Measurements from ENCODE around the gene SNX20. TPM values are rescaled to one million over a fixed set of nuclear protein-coding genes. Genes with fewer than 3 reads are reported as not detected.

The SNX20 gene
- total RNA-seq, 1 donor from 2014 or later, result not detected

DNA sequence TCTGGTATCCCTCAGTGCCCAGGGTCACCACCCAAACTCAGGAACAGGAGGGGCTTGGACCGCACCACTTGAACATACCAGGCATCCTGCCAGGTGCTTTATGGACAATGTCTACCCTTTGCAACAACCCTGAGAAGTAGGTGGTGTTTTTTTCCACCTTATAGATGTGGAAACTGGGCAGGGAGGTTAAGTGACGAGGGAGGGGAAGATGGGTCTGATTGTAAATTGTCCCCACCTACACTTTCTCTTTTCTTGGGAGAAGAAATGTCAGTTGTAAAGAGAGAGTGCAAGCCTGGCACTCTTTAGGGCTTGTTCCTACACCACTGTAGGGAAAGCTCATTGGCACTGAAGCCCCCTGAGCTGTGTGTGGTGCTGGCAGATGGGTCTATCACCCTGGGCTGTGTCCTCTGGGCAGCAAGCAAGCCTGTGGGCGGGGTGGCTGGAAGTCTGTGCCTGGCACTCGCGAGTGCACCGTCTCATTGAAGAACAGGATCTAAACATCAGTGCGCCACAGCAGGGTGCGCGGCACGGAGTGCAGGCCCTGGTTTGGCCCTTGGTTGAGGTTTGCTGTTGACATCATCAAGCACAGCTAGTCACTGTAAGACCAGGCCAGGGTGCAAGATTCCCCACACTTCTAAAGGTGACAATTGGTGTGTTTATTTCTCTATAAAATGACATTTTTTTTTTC is 27.4 kb upstream of the SNX20 start:
- TF ChIP-seq, protein P1, sequence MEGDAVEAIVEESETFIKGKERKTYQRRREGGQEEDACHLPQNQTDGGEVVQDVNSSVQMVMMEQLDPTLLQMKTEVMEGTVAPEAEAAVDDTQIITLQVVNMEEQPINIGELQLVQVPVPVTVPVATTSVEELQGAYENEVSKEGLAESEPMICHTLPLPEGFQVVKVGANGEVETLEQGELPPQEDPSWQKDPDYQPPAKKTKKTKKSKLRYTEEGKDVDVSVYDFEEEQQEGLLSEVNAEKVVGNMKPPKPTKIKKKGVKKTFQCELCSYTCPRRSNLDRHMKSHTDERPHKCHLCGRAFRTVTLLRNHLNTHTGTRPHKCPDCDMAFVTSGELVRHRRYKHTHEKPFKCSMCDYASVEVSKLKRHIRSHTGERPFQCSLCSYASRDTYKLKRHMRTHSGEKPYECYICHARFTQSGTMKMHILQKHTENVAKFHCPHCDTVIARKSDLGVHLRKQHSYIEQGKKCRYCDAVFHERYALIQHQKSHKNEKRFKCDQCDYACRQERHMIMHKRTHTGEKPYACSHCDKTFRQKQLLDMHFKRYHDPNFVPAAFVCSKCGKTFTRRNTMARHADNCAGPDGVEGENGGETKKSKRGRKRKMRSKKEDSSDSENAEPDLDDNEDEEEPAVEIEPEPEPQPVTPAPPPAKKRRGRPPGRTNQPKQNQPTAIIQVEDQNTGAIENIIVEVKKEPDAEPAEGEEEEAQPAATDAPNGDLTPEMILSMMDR (IDR thresholded peaks at IDR 0.05; ENCODE audit: insufficient read depth, low read length, poor library complexity, severe bottlenecking), result no peak
- H3K4me3 ChIP-seq (ENCODE audit: low read depth, low read length), result no peak overlapping the region
- no peak for DNase-seq (ENCODE audit: low read depth)
- H3K27me3 ChIP-seq (ENCODE audit: control insufficient read depth, insufficient read depth, low read length), result peaks cover 2% of the 10 kb centered on the region
- H3K36me3 ChIP-seq (ENCODE audit: control insufficient read depth, insufficient read depth, low read length), result no peaks in the 10 kb centered on the region

DNA sequence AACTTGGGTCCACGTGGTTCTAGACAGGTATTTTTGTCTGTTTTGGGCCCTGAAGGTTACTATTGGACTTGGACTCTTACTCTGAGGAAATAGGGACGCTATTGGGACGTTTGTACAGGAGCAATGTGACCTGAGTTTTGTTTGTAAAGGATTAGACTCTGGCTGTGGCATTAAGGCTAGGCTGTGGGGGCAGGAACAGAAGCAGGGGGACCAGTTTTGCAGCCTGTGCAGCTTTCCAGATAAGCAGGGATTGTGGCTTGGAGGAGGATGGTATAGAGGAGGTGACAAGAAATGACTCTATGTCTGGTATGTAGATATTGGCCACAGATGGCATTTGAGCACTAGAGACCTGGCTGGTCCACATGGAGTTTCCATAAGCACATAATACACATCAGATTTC is 25.1 kb upstream of the SNX20 start:
- no peaks in the 10 kb centered on the region for H3K36me3 ChIP-seq (ENCODE audit: control insufficient read depth, insufficient read depth, low read length)
- TF ChIP-seq, protein P1 (IDR thresholded peaks at IDR 0.05; ENCODE audit: insufficient read depth, low read length, poor library complexity, severe bottlenecking), result no peak
- H3K27me3 ChIP-seq (ENCODE audit: control insufficient read depth, insufficient read depth, low read length), result peaks cover 2% of the 10 kb centered on the region
- H3K4me3 ChIP-seq (ENCODE audit: low read depth, low read length), result no peak overlapping the region
- DNase-seq (ENCODE audit: low read depth), result no peak

DNA sequence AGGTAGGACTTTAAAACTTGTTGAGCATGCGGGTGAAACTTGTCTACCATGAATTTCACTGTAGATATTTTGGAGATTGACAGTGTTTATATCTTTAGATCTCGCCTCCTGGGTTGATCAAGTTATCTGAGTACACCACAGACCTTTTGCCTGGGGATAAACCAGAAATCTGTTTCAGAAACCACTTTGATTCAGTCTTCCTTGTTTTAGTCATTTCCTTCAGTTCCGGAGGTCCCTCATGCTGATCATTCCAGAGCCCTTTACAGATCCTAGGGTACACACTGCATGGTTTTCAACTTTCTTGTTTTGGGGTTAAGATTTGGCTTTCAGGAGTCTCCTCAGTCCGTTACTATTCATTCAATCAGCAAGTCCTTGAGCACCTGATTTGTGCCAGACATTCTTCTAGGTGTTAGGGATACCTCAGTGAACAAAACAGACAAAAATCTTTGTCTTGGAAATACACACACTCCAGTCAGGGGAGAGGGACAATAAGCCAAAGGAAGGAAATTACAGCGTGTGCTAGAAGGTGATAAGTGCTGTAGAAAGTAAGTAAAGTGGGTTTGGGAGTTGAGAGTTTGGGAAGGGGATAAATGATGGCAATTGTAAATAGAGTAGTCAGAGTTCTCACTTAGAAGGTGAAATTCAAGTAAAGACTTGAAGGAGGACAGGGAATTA is 24.5 kb upstream of the SNX20 start:
- no peak for DNase-seq (ENCODE audit: low read depth)
- Histone ChIP-seq H3K4me3 (ENCODE audit: low read depth, low read length) (no peak overlapping the region), H3K36me3 (ENCODE audit: control insufficient read depth, insufficient read depth, low read length) (no peaks in the 10 kb centered on the region), H3K27me3 (ENCODE audit: control insufficient read depth, insufficient read depth, low read length) (peaks cover 2% of the 10 kb centered on the region)
- TF ChIP-seq, protein P1 (IDR thresholded peaks at IDR 0.05; ENCODE audit: insufficient read depth, low read length, poor library complexity, severe bottlenecking), result no peak

DNA sequence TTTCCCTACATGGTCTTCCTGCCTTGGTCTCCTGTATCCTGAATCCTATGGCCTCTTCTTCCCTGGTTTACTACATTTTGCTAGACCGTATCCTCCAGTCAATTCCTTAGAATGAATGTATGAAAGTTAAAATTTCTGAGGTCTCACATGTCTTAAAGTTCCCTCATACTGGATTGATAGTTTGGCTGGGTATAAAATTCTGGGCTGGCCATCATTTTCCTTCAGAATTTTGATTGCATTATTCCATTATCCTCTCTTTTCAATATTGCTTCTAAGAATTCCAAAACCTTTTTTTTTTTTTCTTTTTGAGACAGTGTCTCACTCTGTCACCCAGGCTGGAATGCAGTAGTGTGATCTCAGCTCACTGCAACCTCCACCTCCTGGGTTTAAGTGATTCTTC is 23.1 kb upstream of the SNX20 start:
- DNase-seq (ENCODE audit: low read depth), result no peak
- Histone ChIP-seq H3K27me3 (ENCODE audit: control insufficient read depth, insufficient read depth, low read length) (peaks cover 2% of the 10 kb centered on the region), H3K36me3 (ENCODE audit: control insufficient read depth, insufficient read depth, low read length) (no peaks in the 10 kb centered on the region), H3K4me3 (ENCODE audit: low read depth, low read length) (no peak overlapping the region)
- TF ChIP-seq, protein P1 (IDR thresholded peaks at IDR 0.05; ENCODE audit: insufficient read depth, low read length, poor library complexity, severe bottlenecking), result no peak

DNA sequence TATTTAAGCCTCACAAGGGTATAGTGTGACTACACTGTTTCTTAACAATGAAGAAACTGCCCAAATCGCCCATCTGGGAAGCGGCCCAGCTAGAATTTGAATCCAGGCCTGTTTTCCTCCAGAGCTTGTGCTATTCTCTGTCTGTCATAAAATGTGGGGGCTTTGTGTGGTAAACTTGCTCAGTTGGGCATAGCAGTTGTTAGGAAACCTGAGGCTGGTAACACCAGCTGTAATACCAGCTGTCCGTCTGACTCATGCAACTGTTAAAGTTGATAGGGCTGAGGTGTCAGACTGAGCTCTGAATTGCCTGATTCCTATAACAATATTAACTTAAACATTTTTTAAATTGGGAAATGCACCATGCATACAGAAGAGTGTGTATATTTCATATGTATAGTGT is 21.6 kb upstream of the SNX20 start:
- Histone ChIP-seq H3K27me3 (ENCODE audit: control insufficient read depth, insufficient read depth, low read length) (peaks cover 2% of the 10 kb centered on the region), H3K36me3 (ENCODE audit: control insufficient read depth, insufficient read depth, low read length) (no peaks in the 10 kb centered on the region), H3K4me3 (ENCODE audit: low read depth, low read length) (no peak overlapping the region)
- DNase-seq (ENCODE audit: low read depth), result peak; percentile 69
- TF ChIP-seq, protein P1 (IDR thresholded peaks at IDR 0.05; ENCODE audit: insufficient read depth, low read length, poor library complexity, severe bottlenecking), result no peak
